CD4-positive, alpha-beta T cell treated with Interleukin-6 for 4 hours (primary cell): Measurements from ENCODE around the gene DSG4.

Source experiments
- DNase-seq: peaks from one replicate; pipeline ENCODE4 v3.0.0-alpha.2; 2020; ENCODE audit warnings: mixed read lengths

Gene DSG4

DNA sequence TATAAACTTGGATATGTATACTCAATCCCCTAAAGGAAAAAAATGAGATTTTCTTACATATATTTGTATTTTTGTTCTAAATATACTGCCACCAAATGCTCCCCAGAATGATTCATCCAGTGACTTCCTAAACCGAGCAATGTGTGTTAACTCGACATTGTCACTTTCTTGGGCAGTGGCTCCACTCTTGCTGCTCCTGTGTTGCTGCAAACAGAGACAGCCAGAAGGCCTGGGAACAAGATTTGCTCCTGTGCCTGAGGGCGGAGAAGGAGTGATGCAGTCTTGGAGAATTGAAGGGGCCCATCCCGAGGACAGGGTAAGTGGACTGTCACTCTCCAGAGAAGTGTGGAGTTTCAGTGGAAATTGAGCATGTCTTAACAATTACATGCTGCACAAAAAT, 32.7 kb downstream of the DSG4 start:
- DNase-seq, result no peak

DNA sequence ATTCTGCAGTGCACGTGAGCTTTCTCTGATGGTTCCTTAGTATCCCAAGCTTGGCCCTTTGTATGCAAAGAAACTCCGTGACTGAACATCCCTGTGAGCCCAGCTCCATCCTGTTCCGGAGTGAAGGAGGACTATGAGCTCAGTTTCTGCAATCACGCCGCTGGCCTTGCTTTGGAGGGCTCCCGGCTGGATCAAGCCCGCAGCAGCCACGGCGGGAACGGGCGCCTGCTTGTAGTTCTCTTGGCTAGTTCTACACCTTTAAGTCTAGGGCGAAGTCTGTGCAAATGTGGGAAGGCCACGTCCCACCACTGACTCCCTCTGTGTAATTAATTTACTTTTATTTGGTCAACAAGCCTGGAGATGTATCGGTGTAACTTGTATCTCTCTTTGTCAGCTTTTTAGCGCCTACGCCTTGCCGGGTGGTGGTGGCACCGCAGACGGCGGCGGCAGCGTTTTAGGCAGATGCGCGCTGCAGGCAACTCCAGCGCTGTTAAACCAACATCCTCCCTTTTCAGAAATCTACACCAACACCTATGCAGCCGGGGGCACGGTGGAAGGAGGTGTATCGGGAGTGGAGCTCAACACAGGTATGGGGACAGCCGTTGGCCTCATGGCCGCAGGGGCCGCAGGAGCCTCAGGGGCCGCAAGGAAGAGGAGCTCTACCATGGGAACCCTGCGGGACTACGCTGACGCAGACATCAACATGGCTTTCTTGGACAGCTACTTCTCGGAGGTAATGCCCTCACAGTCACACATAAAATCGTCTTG, 34.3 kb downstream of the DSG4 start:
- no peak for DNase-seq

DNA sequence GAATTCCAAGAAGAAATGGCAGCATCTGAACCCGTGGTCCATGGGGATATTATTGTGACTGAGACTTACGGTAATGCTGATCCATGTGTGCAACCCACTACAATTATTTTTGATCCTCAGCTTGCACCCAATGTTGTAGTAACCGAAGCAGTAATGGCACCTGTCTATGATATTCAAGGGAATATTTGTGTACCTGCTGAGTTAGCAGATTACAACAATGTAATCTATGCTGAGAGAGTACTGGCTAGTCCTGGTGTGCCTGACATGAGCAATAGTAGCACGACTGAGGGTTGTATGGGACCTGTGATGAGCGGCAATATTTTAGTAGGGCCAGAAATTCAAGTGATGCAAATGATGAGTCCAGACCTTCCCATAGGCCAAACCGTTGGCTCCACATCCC, 36.6 kb downstream of the DSG4 start:
- DNase-seq, result no peak

DNA sequence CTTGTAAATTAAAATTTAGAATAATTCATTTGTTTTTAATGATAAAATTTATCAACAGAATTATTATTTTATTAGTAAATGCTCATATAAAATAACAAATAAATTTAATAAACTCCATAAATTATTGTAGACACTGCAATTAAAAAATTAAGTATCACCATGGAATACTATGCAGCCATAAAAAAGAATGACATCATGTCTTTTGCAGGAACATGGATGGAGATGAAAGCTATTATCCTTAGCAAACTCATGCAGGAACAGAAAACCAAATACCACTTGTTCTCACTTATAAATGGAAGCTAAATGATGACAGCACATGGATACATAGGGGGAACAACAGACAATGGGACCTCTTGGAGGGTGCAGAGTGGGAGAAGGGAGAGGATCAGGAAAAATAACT, 41.3 kb downstream of the DSG4 start:
- DNase-seq, result no peak

DNA sequence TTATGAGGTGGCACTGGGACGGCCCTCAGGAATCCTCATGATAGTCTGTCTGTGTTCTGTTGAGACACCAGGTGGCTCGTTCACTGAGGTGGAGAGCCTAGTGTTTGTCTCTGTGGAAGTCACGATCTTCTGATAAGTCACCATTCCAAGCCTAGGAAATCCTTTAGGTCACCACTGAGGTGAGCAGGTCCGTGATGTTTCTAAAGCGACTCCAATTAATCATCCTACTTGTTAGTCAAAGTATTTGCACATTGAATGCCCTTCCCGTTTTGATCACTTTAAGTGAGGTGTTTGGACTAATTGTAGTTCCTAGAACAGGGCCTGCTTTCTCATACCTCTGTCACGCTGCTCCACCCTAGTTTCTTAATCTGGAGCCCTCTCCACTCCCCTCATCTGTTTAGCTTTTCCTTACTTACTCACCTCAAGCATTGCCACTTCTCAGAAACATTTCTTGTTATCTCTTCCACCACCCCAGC, 42.9 kb downstream of the DSG4 start:
- DNase-seq, result no peak

DNA sequence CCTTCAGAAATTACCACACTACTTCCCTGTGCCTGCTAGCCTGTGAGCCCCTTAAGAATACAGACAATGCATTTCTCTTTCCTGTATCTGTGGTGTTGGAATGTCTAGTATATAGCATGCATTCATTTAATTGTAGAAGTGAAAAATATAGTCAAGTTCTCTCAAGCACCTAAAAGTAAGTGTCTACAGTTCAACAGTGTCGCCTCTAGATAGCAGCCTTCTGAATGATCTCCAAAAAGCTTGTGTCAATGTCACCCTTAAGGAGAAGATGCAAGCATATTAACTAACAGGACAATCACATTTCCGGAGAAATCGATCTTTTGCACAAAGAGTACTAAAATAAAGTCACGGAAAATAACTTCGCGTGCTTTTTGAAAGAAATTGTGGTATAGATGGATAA, 43.5 kb downstream of the DSG4 start:
- DNase-seq, result no peak

DNA sequence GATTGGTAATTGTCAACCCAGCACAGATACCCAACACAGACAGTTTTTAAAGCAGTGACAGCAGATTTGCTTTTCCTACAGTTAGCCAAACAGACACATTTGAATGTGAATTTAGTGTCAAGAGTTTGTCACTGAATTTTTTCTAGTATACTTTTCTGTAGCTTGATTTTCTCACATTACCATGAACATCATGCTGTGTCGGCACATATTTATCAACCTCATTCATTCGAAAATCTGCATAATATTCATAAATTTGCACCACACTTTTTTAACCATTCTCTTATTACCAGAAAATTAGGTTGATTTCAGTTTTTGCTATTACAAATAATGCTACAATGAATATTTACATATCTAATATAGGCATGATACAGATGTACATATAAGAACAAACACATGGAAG, 43.9 kb downstream of the DSG4 start:
- DNase-seq, result no peak

DNA sequence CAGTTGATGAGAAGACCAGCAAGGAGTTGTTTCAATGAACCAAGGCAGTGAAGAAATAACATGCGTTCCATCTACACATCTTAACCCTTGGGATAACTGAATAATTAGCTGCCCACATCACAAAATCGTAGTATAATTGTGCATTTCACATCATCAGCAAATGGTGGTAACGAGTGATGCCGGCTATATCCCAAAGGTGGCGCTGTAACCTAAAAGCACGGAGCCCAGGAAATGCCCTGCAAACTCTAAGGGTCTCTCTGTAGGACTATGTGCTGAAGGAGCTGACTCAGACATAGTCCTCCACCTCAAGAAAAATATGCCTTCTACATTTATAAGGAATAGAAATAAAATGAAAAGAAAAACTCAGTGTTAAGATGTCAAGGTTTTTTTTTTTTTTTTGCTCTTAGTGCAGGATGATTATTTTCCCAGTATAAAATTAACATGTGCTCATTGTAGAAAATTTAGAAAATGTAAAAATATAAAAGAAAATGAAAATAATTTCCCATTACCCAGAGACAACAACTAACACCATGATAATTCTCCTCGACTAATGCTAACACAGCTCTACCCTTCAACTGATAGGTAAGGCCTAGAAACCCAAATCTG, 47.9 kb downstream of the DSG4 start:
- no peak for DNase-seq

DNA sequence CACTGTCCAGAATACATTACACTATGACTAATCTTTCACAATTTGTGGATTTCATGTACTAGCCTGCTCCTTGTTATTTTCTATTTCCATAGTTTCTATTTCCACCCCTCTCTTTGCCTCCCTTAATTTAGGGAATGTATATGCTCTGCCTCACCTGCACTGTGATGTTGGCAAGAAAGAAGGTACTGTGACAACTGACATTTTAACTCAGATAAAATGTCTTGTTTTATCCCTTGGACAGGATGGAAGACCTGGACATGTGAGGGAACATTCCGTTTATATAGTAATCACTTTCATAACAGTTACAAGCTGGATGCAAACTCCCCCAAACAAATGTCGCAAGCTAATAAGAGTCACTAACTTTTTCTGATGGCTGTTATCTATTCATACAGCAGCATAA, 49.4 kb downstream of the DSG4 start:
- DNase-seq, result no peak

DNA sequence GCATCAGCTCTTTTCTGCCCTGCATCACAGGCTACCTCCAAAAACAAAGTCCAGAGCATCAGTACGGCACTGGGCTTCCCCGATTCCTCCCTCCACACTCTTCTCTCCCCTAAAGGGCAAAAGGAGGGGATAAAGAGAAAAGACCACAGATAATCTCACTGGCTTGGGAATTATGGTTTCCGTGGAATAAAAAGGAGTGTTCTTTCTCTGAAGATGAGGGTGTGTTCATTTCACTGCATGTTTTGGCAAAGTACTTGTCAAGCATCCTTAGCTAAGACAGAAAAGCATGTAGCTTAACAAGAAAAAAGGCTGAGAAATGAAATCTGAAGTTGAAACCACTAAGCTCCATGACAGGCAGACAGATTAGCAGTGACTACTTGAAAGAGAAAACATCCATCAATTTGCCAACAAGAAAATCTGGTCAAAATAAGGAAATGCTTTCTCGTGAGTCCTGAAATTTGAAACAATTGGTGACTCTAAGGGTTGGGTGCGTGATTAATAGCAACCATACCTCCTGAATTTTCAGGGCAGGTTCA, 50.4 kb downstream of the DSG4 start:
- DNase-seq, result no peak

DNA sequence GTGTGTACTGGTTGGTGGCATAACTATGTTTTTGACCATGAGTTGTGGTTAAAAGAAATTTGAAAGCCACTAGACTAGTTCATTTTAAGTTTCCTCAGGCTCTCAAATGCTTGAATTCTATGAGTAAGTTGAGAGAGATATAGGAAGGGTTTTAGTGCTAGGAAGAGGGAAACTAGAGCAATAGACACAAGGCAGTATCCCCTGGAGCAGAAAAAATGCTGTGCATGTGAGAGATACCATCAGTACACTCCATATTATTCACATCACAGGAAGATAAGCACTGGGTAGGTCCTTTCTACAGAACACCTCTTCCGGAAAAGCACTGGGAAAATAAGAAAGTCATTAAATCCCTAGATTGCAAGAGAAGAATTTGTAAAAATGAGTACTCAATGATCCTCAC, 51.6 kb downstream of the DSG4 start:
- no peak for DNase-seq

DNA sequence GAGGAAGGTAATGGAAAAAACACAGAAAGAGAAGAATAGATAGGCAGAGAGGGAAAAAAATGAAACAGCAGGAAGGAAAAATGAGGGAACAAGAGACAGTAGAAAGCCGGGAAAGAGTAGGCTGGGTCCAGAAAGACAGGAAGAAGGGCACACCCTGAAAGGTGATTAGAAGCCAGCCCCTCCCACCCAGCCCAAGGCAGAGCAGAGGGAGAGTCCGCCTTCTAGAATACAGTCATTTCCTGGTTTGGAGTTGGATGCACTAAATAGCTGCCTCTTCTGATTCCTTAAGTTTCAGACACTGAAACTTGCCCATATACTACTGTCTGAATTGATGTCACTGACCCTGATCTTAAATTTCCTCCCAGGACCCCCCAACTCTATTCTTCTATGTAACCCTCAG, 53.0 kb downstream of the DSG4 start:
- no peak for DNase-seq

DNA sequence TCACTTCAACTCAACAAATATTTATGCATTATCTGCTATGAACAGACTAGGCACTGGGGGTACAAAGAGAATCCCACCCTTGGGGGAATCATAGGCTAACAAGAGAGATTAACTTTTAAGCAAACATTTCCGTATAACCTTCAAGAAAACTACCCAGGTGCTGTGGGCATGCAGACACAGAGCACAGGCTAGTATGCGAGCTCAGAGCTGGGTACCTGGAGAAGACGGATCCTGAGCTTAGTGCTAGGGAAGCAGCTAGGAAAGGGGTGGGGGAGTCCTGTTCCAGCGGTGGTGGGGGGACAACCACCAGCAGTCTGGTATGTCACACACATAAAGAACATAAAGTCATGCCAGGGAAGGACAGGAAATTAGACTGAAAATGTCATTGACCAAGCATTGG, 53.5 kb downstream of the DSG4 start:
- DNase-seq, result no peak

DNA sequence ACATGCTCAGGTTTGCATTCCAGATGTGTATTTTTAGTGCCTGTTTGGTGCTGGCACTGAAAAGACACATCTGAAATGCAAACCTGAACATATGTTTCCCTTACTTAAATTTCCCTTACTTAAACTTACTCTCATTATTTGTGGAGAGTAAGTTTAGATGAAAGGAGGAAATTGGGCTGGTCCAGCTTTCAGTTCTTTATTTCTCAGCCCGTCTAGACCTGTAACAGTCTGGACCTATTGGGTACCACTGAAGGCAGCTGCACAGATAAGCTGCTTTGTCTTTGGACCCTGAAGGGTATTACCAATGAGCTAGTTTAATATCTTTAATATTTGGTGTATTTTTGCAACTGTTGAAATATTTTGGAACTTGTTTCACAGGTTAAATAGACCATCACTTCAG, 54.0 kb downstream of the DSG4 start:
- DNase-seq, result no peak

DNA sequence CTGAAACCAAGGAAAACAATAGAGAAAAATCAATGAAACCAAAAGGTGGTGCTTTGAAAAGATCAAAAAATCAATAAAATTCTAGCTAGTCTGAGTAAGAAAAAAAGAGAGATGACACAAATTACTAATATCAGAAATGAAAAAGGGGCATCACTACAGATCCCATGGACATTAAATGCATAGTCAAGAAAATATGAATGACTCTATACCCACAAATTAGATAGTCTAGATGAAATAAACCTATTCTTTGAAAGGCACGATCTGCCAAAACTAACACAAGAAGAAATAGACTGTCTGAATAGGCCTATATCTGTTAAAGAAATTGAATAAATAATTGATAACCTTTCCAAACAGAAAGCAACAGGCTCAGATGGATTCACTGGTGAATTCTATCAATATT, 55.7 kb downstream of the DSG4 start:
- no peak for DNase-seq

DNA sequence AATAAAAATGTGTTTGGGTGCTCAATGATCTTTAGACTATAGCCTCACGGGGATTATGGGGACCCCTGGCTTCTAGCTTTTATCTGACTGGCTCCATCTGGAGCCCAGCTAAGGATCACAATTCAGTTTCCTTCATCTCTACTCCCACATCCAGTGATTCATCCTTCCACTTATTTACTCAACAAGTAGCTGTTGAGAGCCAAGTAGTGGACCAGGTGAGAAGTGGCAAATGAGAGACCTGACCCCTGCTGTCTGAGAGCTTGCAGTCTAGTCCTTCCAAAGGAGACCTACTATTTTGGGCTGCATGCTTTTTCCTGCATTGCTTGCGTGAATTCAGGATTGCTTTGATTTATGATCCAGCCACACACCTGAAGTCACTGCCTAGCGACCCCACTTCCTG, 60.2 kb downstream of the DSG4 start:
- no peak for DNase-seq

DNA sequence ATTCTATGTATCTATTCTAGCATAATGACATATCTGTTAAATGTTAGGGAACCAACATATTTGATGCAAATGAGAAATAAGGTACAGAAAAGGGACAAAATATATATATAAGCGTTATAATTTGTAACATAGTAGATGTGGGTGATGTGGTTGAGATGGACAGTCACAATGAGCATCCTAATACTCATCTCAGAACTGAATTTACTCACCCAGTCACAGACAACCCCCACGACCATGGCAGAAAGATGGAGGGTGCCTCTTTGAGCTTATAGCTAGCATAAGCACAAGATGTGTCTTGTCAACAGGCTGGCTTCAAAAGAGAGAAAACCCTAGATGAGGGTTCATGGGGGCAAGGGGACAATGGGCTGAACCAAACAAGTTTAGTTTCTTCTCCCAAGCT, 61.8 kb downstream of the DSG4 start:
- no peak for DNase-seq

DNA sequence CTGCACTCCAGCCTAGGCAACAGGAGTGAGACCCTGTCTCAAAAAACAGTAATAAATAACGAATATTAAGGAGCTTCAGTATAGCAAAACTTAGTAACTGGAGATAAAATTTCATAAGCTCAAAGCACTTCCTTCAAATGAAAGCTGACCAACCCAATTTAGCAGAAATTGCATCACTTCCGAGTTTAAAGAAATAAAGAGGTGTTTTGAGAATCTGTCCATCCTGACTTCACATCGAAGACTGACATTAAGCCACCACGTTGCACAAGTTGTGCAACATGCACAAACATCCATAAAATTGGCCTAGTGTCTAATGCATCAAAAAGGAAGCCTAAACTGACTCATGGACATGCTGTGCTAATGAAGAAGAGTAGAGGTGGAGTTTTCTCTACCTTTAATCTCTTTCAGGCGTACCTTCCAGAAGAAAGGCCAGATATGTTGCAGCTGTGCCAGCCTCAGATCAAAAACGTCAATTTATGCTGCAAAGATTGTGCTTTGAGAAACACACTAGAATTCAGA, 63.3 kb downstream of the DSG4 start:
- DNase-seq, result no peak

DNA sequence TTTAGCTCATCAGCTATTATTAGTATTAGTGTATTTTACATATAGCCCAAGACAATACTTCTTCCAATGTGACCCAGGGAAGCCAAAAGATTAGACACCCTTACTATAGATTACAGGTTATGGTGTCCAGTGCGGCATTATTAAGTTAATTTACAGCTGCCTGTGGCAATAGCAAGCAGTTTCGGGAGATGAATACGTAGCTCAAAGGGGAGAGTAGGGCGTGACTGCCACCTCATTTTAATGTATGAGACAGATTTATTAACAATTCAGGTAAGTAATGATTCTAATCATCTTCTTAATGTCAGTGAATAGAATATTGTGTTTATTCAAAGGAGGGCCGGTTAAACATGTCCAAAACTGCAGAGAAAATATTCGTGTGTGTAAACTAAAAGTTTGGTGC, 64.2 kb downstream of the DSG4 start:
- DNase-seq, result no peak

DNA sequence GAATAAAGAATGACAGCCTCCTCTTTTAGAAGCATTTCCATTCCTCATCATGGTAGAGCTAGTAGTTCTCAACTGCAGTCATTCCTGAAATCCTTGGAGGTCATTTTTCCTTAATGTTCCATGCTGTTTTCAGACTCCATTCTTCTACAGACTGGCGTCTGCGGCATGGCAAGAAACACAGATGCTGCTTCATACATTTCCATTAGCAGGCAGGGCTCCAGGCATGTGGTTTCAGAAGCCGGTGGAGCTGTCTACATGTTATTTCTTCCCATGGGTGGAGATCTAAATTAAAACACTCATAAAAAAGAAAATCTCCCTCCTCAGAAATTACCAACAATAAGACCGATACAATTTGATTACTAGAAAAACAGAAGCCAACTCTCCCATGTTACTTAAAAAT, 64.9 kb downstream of the DSG4 start:
- no peak for DNase-seq

DNA sequence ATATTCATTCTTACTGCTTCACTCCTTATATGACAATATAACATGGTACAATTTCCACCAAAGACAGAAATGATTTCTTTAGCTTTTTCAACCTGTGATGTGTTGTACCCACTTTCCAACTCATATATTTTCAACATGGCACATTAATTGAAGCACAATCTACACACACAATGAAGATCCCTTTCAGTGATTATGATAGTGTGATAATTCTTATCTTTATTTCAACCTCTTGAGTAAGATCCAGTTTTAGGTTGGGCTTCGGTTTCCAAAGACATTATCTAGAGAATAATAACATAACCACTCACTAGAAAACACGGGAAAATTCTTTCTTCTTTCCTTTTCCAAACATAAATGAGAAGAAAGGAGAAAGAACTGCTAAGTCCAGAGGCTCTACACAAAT, 67.6 kb downstream of the DSG4 start:
- no peak for DNase-seq

DNA sequence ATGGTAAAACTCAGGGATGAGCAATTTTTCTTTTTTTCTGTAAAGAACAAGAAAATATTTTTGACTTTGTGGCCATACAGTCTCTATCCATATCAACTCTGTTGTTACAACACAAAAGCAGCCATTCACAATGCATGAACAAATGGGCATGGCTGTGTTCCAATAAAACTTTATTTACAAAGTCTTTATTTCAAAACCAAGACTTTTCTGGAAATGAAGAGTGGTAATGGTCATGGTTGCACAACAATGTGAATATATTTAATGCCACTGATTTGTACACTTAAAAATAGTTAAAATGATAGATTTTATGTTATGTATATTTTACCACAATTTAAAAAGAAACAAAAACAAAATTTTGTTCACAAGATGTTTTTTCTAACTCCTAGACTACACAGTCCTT, 69.3 kb downstream of the DSG4 start:
- no peak for DNase-seq

DNA sequence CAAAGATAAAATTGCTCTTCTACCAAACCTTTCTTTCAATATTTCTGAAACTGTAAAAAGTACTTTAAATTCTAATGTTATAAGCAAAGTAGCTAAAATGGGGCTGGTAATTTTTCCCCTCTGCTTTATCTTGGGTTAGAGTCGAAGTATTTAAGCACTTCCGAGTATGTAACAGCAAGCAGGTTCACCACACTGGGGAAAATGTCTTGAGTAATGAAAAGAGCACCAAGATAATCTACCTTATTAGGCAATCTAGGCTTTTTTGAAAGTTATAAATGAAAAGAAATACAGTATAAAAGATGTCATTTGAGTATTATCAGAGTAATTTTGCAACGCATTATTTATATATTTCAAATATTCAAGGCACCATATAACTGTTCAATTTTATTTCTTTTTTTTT, 70.3 kb downstream of the DSG4 start:
- DNase-seq, result no peak

DNA sequence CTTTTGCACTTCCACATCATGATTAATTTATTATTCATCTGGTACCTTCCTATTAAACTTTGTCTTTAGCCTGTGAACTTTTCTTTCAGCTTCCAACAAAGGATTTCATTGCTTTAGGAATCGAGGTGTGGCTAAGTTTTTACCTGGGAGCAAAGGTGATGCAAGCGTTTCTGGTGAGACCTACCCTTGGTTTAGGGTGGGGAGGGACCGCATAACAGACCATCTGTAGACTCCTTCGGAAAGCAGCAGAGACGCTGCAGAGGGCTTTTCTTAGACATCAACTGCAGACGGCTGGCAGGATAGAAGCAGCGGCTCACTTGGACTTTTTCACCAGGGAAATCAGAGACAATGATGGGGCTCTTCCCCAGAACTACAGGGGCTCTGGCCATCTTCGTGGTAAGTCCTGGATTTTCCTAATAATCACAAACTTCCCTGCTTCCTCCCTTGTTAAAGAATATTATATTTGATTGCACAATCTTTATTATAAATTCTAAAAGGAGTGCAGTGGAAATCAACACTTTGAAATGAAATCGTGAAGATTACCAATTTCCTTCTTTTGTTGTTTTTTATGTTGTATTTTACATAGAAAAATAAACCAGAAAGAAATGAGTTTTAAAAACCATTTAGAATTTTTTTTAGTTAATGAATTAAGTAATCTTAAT, 71.1 kb downstream of the DSG4 start, which contains the start of gene DSG3:
TSS of gene DSG3 (plus strand) at position 212 of the 662 bp plus-strand sequence. CDS start at position 349, 137 bp downstream.
- DNase-seq, result no peak
